Endodermal cell (in vitro differentiated cells): ENCODE results near the gene GCLM. TPM values are rescaled to one million over a fixed set of nuclear protein-coding genes. Genes with fewer than 3 reads are reported as not detected.

Experiments
- DNase-seq: peaks from one replicate; pipeline ENCODE4 v3.0.0-alpha.2; 2017
- H3K27ac ChIP-seq: 2 replicates; pipeline ENCODE4 v1.5.1; 2013; ENCODE audit warnings: mild to moderate bottlenecking, low read depth, low read length, moderate library complexity
- H3K27me3 ChIP-seq: 2 replicates; pipeline ENCODE4 v1.6.1; 2013; ENCODE audit warnings: mild to moderate bottlenecking, low read length, moderate library complexity; ENCODE audit not compliant: insufficient read depth, control insufficient read depth, poor library complexity, severe bottlenecking
- H3K36me3 ChIP-seq: 2 replicates; pipeline ENCODE4 v1.7.0; 2013; ENCODE audit warnings: mild to moderate bottlenecking, low read length, moderate library complexity; ENCODE audit not compliant: control insufficient read depth, insufficient read depth
- H3K4me1 ChIP-seq: one replicate; pipeline ENCODE4 v1.7.0; 2013; ENCODE audit warnings: low read length; ENCODE audit not compliant: control insufficient read depth, insufficient read depth
- H3K4me3 ChIP-seq: 2 replicates; pipeline ENCODE4 v1.5.1; 2013; ENCODE audit warnings: mild to moderate bottlenecking, low read length, moderate library complexity
- H3K9ac ChIP-seq: 2 replicates; pipeline ENCODE4 v1.6.1; 2013; ENCODE audit warnings: mild to moderate bottlenecking, low read length, moderate library complexity; ENCODE audit not compliant: poor library complexity, severe bottlenecking; ENCODE audit errors: extremely low read depth
- H3K9me3 ChIP-seq: 2 replicates; pipeline ENCODE4 v1.6.1; 2013; ENCODE audit warnings: mild to moderate bottlenecking, low read length, moderate library complexity; ENCODE audit not compliant: control insufficient read depth
- H3K27ac Mint-ChIP-seq: 2 replicates; pipeline ENCODE4 v1.8.0; 2020; ENCODE audit warnings: mixed read lengths
- H3K27me3 Mint-ChIP-seq: 2 replicates; pipeline ENCODE4 v1.8.0; 2021; ENCODE audit warnings: mild to moderate bottlenecking, mixed read lengths; ENCODE audit not compliant: insufficient read depth
- H3K36me3 Mint-ChIP-seq: 2 replicates; pipeline ENCODE4 v1.8.0; 2020; ENCODE audit warnings: low read depth, mixed read lengths
- H3K4me1 Mint-ChIP-seq: 2 replicates; pipeline ENCODE4 v1.8.0; 2020; ENCODE audit warnings: mixed read lengths
- H3K4me3 Mint-ChIP-seq: 2 replicates; pipeline ENCODE4 v1.8.0; 2020; ENCODE audit warnings: mild to moderate bottlenecking, moderate library complexity, mixed read lengths
- H3K9me3 Mint-ChIP-seq: 2 replicates; pipeline ENCODE4 v1.8.0; 2020; ENCODE audit warnings: mild to moderate bottlenecking, mixed read lengths
- CTCF ChIP-seq: fragments of 200-600 bp; sonication (generic); conservative IDR thresholded peaks from 2 replicates; pipeline ENCODE4 v1.5.0; 2021; ENCODE audit warnings: antibody characterized with exemption, mild to moderate bottlenecking
- WGBS, 2 experiments: methylation state at CpG; one replicate each; pipeline versions ENCODE4 v1.1.5 to v1.1.7; 2013; ENCODE audit warnings: missing lambda C conversion rate in 2 of 2, mixed read lengths in 1 of 2; ENCODE audit not compliant: insufficient coverage in 1 of 2, insufficient read length in 1 of 2; 5-methylcytosine and 5-hydroxymethylcytosine counted together
- total RNA-seq, 2 donors: library from RNA; stranded (reverse); fragmentation: NEBNext Ultra II Directional in 1 of 2; extraction: Animal tissue kit (Norgen Biotek cat#: 25700) in 1 of 2; gene quantifications; 2 replicates in 1 of 2; 3 replicates in 1 of 2; pipeline ENCODE4 v1.2.1, GENCODE V29; 2021

The GCLM gene
- total RNA-seq, 2 donors from 2014 or later, result 14.0 to 19.4 TPM

DNA sequence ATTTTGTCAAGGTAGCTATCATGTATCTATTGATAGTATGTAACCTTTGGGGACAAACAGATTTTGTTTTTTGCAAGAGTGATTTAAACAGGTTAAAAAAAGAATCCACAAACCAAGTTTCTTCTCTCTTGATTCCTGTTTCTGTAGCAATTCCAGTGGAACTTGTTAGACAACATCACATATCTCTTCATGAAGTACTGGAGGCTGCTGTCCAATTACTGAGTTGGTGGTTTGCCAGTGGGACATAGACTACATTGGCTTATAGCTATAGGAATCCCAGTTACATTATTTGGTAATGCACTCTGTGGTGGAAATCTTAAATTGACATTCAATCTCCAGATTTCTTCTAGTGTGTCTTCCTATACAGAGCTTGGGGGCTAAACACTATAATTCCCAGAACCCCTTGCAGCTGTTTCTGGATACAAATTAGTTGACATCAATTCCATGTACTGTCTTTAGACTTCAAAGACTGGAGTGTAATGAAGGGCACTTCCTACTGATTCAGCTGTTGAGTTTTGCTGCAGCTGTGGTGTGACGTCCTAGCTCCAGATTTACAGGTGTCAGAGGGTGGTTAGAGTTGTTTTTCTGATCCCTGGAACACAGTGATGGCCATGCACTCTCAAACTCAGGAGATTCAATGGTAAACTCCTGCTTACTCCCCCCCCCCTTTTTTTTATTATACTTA is 29.4 kb upstream of the GCLM start:
- no peak overlapping the region for H3K4me3 ChIP-seq
- H3K9me3 ChIP-seq, result peaks cover 23% of the 10 kb centered on the region
- H3K9ac ChIP-seq, result no peak overlapping the region
- no peak overlapping the region for H3K27ac ChIP-seq
- no peak for TF ChIP-seq CTCF
- H3K4me3 Mint-ChIP-seq, result no peak overlapping the region
- no peaks in the 10 kb centered on the region for H3K4me1 ChIP-seq
- peaks cover 13% of the 10 kb centered on the region for H3K9me3 Mint-ChIP-seq
- H3K36me3 Mint-ChIP-seq, result no peaks in the 10 kb centered on the region
- 83 to 100% methylated on average over 1 of the region's 1 CpG for WGBS, 2 experiments
- DNase-seq, result no peak
- no peaks in the 10 kb centered on the region for H3K4me1 Mint-ChIP-seq
- peaks cover 7% of the 10 kb centered on the region for H3K27me3 Mint-ChIP-seq
- no peaks in the 10 kb centered on the region for H3K36me3 ChIP-seq
- no peaks in the 10 kb centered on the region for H3K27me3 ChIP-seq
- H3K27ac Mint-ChIP-seq, result no peak overlapping the region

DNA sequence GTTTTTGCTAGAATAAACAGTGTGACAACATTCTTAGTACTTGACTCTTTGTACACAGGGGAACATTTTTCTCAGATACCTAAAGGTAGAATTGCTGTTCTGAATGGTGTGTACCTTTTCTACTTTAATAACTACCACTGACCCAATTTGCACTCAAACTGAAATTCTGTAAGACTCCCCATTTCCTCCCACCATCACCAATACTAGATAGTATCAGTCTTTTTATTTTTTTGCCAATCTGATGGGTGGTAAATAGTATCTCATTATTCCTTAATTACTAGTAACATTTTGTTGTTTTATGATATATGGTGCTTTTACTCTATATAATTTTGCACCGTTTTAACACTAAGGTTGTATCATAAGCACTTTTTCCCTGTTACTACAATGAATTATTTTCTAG is 28.8 kb upstream of the GCLM start:
- no peak for DNase-seq
- Mint-ChIP-seq H3K27me3 (peaks cover 7% of the 10 kb centered on the region), H3K36me3 (no peaks in the 10 kb centered on the region), H3K4me1 (no peaks in the 10 kb centered on the region), H3K9me3 (peaks cover 15% of the 10 kb centered on the region), H3K4me3 (no peak overlapping the region), H3K27ac (no peak overlapping the region)
- no peaks in the 10 kb centered on the region for H3K4me1 ChIP-seq
- H3K9ac ChIP-seq, result no peak overlapping the region
- no peak overlapping the region for H3K27ac ChIP-seq
- H3K27me3 ChIP-seq, result no peaks in the 10 kb centered on the region
- no peaks in the 10 kb centered on the region for H3K36me3 ChIP-seq
- peaks cover 23% of the 10 kb centered on the region for H3K9me3 ChIP-seq
- no peak overlapping the region for H3K4me3 ChIP-seq
- WGBS, 2 experiments, result no CpG with 5 or more reads among the region's 1 CpG
- no peak for TF ChIP-seq CTCF

- H3K27me3 ChIP-seq, result no peaks in the 10 kb centered on the region
- H3K27ac ChIP-seq, result no peak overlapping the region
- Mint-ChIP-seq H3K4me3 (no peak overlapping the region), H3K9me3 (peaks cover 3% of the 10 kb centered on the region), H3K27me3 (peaks cover 3% of the 10 kb centered on the region), H3K4me1 (no peaks in the 10 kb centered on the region), H3K36me3 (no peaks in the 10 kb centered on the region), H3K27ac (no peak overlapping the region)
- H3K9ac ChIP-seq, result no peak overlapping the region
- H3K4me1 ChIP-seq, result no peaks in the 10 kb centered on the region
- DNase-seq, result no peak
- no peak overlapping the region for H3K4me3 ChIP-seq
- no peaks in the 10 kb centered on the region for H3K9me3 ChIP-seq
- 96 to 100% methylated on average over 2 to 3 of the region's 3 CpGs for WGBS, 2 experiments
- TF ChIP-seq CTCF, result no peak
- H3K36me3 ChIP-seq, result no peaks in the 10 kb centered on the region
Measured at GRCh38 chr1:93925206-93925605, 16.0 kb upstream of the GCLM start.
